Frontal cortex (tissue), 4 donors: ENCODE measurements around the gene LRP1B. TPM values are rescaled to one million over a fixed set of nuclear protein-coding genes. Genes with fewer than 3 reads are reported as not detected.
A peak's percentile ranks its signal among the peaks of the same experiment; 100 is the strongest.

ENCODE experiments used
- DNase-seq, 2 donors: peaks; one replicate each; pipeline ENCODE4 v3.0.0; 2012; ENCODE audit warnings: low spot score in 2 of 2
- FAIRE-seq: peaks from 2 replicates; lab custom pipeline; 2012; peaks lifted over from hg19 to GRCh38; lab: Jason Lieb, UNC
- total RNA-seq: library from RNA; depleted of rRNA; stranded (reverse); fragments of >200 nt; gene quantifications from one replicate; pipeline ENCODE4 v1.2.3, GENCODE V29; 2014
- donor health status: control.
- donor health status: control.
- donor health status: control.

Gene LRP1B
- total RNA-seq, 1 donor from 2014 or later = 84.0 TPM

DNA sequence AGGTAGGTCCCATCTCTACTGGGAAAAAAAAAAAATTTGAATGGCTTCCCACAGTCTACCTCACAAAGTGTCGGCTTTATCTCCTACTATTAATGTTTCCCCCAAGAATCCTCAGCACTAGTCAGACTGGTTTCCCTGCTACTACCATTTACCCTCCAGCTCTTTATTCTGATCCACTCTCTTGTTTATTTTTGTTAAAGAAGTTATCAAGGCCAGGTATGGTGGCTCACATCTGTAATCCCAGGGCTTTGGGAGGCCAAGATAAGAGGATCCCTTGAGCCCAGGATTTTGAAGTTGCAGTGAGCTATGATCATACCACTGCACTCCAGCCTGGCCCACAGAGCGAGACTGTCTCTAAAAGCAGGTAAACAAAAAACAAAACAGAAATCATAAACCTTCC lies 1275.3 kb downstream of the LRP1B start:
- no peak for DNase-seq
- FAIRE-seq = no peak

GRCh38 chr2:140851258-140851981 lies 1279.4 kb downstream of the LRP1B start:
- DNase-seq = no peak
- no peak for FAIRE-seq

DNA sequence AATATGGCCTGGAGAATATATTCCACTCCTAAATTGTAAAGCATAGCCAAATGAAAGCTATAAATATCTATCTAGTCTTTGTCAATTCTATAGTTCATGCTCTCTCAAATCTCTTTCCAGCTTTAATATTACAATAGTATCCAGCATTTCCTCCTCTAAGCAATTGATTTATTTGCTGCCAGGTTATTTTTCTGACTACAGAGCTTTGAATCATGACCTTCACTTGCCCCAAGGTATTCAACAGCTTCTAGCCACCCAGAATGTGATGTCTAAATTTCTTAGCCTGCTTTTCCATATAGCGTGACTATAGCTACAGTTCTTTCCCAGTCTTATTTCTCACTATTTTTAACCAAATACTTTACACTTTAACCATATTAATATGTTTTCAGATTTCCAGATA lies 1287.6 kb downstream of the LRP1B start:
- no peak for FAIRE-seq
- no peak for DNase-seq

- no peak for DNase-seq
- FAIRE-seq = no peak
Observed at GRCh38 chr2:140842110-140842509, 1288.7 kb downstream of the LRP1B start.

- FAIRE-seq = no peak
Observed at GRCh38 chr2:140841141-140841540, 1289.7 kb downstream of the LRP1B start.

GRCh38 chr2:140836826-140837225 lies 1294.0 kb downstream of the LRP1B start:
- FAIRE-seq = no peak
- DNase-seq = no peak

More at GRCh38 chr2:140841141-140841540, 1289.7 kb downstream of the LRP1B start:
- no peak for DNase-seq

- DNase-seq (no peak), FAIRE-seq (no peak)
Observed at GRCh38 chr2:140835079-140835478, 1295.7 kb downstream of the LRP1B start.

DNA sequence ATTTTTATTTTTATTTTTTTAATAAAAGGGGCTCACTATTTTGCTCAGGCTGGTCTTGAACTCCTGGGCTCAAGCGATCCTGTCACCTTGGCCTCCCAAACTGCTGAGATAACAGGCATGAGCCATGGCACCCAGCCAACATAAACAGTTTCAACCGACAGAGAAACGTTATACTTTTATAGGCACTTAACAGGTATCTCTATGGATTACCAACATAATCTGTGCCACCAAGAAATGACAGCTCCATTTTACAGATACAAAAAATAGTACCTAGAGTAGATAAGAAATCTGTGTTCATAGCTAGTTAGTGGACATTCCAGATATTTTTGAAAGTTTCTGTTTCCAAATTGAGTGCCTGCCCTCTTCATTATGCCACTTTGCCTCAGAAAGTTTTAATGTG lies 1316.7 kb downstream of the LRP1B start:
- no peak for DNase-seq
- no peak for FAIRE-seq

- DNase-seq = no peak
- FAIRE-seq = no peak
Observed at GRCh38 chr2:140808820-140809219, 1322.0 kb downstream of the LRP1B start.

- FAIRE-seq = no peak
- no peak for DNase-seq
Observed at GRCh38 chr2:140808211-140808610, 1322.6 kb downstream of the LRP1B start.

DNA sequence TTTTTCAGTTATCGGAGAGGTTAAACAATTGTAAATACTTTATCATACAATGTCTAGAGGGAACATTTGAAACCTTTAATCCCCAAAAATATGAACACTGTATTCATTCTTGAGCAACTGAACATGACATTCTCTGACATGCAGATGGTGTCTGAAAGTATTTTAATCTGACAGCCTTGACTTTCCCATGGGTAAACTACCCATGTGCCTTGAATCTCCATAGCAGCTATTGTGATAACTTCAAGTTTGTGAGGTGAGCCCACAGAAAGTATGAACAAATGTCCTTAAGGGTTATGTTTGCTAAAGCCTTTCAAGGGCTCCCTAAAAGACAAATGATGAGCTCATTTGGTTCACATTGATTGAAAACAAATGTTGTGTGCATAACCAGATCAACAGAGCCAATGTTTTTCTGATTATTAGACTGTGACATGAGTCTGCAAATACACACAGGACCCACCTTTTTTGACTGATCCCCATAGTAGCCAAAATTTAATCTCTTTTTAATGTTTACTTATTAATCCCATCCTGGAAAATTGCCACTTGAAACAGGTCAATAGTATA lies 1326.0 kb downstream of the LRP1B start:
- DNase-seq (no peak), FAIRE-seq (no peak)

DNA sequence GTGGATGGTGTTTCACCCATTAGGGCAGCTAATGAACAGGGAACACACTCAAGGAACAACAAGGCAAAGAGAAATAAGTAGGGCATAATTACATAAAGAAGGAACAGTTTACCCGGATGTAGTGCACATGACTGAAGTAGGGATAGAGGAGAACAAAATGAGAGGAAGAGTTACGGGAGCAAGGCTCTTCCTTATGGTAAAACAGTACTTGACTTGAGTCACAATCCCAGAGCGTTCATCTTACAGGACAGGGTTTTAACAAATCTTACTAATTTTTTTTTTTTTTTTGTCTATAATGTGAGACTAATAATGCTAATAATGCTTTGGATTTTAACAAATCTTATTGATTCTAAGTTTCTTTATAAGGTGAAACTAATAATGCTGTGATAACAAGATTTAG lies 1329.5 kb downstream of the LRP1B start:
- DNase-seq (no peak), FAIRE-seq (no peak)

GRCh38 chr2:140797718-140798117 lies 1333.1 kb downstream of the LRP1B start:
- FAIRE-seq = no peak
- no peak for DNase-seq

GRCh38 chr2:140791802-140792201 lies 1339.0 kb downstream of the LRP1B start:
- no peak for FAIRE-seq
- DNase-seq = no peak

- DNase-seq (no peak), FAIRE-seq (no peak)
Observed at GRCh38 chr2:140786585-140786984, 1344.2 kb downstream of the LRP1B start.

- FAIRE-seq (no peak), DNase-seq (no peak)
Observed at GRCh38 chr2:140775411-140775810, 1355.4 kb downstream of the LRP1B start.

GRCh38 chr2:140770645-140771044 lies 1360.2 kb downstream of the LRP1B start:
- DNase-seq (no peak), FAIRE-seq (no peak)

DNA sequence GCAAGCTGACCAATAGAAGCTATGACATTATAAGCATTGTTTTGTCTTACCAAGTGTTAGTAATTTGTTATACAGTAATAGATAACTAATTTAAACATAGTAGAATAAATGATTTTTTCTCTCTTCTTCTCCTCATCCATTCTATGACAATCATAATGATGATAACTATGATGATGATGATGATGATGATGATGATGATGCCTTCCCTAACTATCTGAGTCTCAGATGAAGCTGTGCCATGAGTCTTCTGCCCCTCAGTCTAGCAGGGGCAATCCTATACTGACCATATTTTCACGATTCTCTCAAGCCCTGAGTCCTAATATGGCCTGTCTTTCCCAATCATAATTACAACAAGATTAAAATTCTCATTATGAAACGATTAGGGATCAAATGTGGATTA lies 1369.0 kb downstream of the LRP1B start:
- FAIRE-seq (no peak), DNase-seq (no peak)

- DNase-seq = no peak
- FAIRE-seq = peak; percentile 3
Observed at GRCh38 chr2:140759426-140760156, 1371.2 kb downstream of the LRP1B start.

DNA sequence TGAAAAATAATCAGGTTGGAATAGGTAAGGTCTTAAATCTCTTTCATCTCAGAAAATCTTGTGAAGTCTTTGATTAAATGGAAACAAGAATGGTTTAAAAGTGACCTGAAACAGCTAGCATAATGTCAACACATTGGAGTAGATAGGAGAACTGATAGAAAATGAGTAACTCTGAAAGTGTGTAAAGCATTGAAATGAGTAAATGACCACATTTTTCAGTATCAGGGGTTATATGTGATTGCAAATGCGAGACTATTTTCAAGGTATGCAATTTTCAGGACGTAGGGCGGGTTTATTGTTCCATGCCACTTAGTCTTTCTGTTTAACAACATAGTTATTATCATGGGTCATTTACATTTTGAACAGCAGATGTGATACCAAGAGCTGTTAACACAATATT lies 1383.2 kb downstream of the LRP1B start:
- FAIRE-seq = no peak
- DNase-seq = no peak

GRCh38 chr2:140747090-140747489 lies 1383.7 kb downstream of the LRP1B start:
- no peak for FAIRE-seq
- no peak for DNase-seq
